ENCODE data around the gene WDR87.
A peak's percentile ranks its signal among the peaks of the same experiment; 100 is the strongest.

Gene WDR87

GRCh38 chr19:37899453-37899852 lies 6.9 kb downstream of the WDR87 start:
- Histone ChIP-seq H2AFZ (ENCODE audit: low read depth, low read length) (peak overlapping the region; percentile 17; the same call in 1 of the 2 replicates), H3K9me3 (ENCODE audit: insufficient read depth, low read length, severe bottlenecking) (no peaks in the 10 kb centered on the region), H4K20me1 (ENCODE audit: insufficient read depth, low read length) (no peaks in the 10 kb centered on the region), H3K4me2 (ENCODE audit: insufficient read depth, low read length) (no peak overlapping the region), H3K27ac (ENCODE audit: low read length) (no peak overlapping the region), H3K36me3 (ENCODE audit: insufficient read depth, low read length) (no peaks in the 10 kb centered on the region), H3K27me3 (ENCODE audit: insufficient read depth, low read length, poor library complexity) (no peaks in the 10 kb centered on the region), H3K4me1 (ENCODE audit: insufficient read depth, low read length) (0 out of 2 replicates have a peak, but pooled peaks cover 3% of the 10 kb centered on the region), H3K4me3 (ENCODE audit: low read depth in 1 of 2, low read length in 2 of 2) (no peak overlapping the region), H3K79me2 (ENCODE audit: insufficient read depth, low read length) (no peaks in the 10 kb centered on the region), H3K9ac (ENCODE audit: low read depth, low read length) (no peak overlapping the region)
- TF ChIP-seq CTCF (IDR thresholded peaks at IDR 0.05; ENCODE audit: borderline replicate concordance, extremely low read depth, low read length, poor library complexity, severe bottlenecking) (no peak), EZH2 (IDR thresholded peaks at IDR 0.05; ENCODE audit: borderline replicate concordance, low read depth, low read length, severe bottlenecking) (no peak)
- DNase-seq: no peak
- no peak for ATAC-seq (ENCODE audit: insufficient read depth, low read depth)

DNA sequence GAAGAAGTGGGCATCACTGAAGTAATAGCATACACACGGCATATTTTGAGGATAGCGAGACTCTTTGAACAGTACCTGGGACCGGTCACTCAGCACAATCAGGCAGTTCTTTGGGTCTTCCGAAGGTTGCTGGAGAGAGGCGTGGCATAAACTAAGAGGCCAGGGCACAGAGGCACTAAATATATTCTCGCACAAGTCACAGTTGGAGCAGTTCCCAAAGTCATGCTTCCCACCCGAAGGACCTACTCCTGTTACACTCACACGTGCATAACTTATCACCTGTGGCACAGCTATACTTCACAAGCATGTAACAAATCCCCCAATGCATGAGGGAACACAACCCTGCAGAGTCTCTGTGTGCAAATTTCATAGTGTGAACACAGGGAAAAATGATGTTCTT lies 10.2 kb downstream of the WDR87 start:
- H2AFZ ChIP-seq (ENCODE audit: low read depth, low read length): no peak overlapping the region
- H3K79me2 ChIP-seq (ENCODE audit: insufficient read depth, low read length): no peaks in the 10 kb centered on the region
- H3K9me3 ChIP-seq (ENCODE audit: insufficient read depth, low read length, severe bottlenecking): no peaks in the 10 kb centered on the region
- no peak overlapping the region for H3K4me2 ChIP-seq (ENCODE audit: insufficient read depth, low read length)
- no peaks in the 10 kb centered on the region for H4K20me1 ChIP-seq (ENCODE audit: insufficient read depth, low read length)
- no peaks in the 10 kb centered on the region for H3K36me3 ChIP-seq (ENCODE audit: insufficient read depth, low read length)
- no peak overlapping the region for H3K9ac ChIP-seq (ENCODE audit: low read depth, low read length)
- ATAC-seq (ENCODE audit: insufficient read depth, low read depth) (no peak), DNase-seq (no peak)
- TF ChIP-seq EZH2 (IDR thresholded peaks at IDR 0.05; ENCODE audit: borderline replicate concordance, low read depth, low read length, severe bottlenecking) (no peak), CTCF (IDR thresholded peaks at IDR 0.05; ENCODE audit: borderline replicate concordance, extremely low read depth, low read length, poor library complexity, severe bottlenecking) (no peak)
- H3K4me1 ChIP-seq (ENCODE audit: insufficient read depth, low read length): 0 out of 2 replicates have a peak, but pooled peaks cover 3% of the 10 kb centered on the region
- H3K27ac ChIP-seq (ENCODE audit: low read length): no peak overlapping the region
- H3K4me3 ChIP-seq (ENCODE audit: low read depth in 1 of 2, low read length in 2 of 2): no peak overlapping the region
- H3K27me3 ChIP-seq (ENCODE audit: insufficient read depth, low read length, poor library complexity): no peaks in the 10 kb centered on the region

DNA sequence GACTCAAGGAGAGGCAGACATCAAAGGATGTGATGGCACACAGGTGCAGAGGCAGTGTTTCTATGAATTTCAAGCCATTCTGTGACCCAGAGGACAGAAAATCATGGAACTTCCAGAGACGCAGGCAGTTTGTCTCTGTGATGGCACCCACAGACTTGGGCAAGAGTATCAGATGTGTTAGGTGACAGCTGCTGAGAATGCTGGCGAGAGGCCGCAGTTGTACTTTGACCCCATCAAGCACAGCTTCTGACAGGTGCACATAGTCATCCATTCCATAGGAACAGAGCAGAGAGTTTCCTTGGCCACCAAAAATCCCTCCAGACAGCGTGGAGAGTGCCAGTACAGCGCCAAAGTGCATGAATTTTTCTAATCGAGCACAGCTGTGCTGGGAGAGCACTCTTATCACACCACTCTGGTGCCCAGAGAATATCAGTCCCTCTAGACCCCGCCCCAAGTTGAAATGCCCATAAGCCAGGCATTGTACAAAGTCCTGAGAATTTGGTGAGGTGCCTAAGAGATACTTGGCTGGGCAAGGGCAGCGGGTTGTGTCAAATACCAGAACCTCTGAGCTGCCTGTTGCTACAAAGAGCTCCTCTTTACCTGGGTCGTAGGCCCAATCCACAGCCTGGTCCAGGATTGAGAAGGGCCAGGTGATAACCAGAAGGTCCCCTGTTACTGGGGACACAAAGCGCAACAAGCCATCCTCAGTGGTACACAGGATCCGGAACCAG lies 12.4 kb downstream of the WDR87 start:
- Histone ChIP-seq H3K27me3 (ENCODE audit: insufficient read depth, low read length, poor library complexity) (no peaks in the 10 kb centered on the region), H3K9ac (ENCODE audit: low read depth, low read length) (no peak overlapping the region), H3K9me3 (ENCODE audit: insufficient read depth, low read length, severe bottlenecking) (peaks cover 3% of the 10 kb centered on the region), H3K36me3 (ENCODE audit: insufficient read depth, low read length) (no peaks in the 10 kb centered on the region), H3K4me3 (ENCODE audit: low read depth in 1 of 2, low read length in 2 of 2) (no peak overlapping the region), H2AFZ (ENCODE audit: low read depth, low read length) (no peak overlapping the region), H3K4me2 (ENCODE audit: insufficient read depth, low read length) (no peak overlapping the region), H3K79me2 (ENCODE audit: insufficient read depth, low read length) (no peaks in the 10 kb centered on the region), H3K27ac (ENCODE audit: low read length) (no peak overlapping the region), H3K4me1 (ENCODE audit: insufficient read depth, low read length) (0 out of 2 replicates have a peak, but pooled peaks cover 3% of the 10 kb centered on the region), H4K20me1 (ENCODE audit: insufficient read depth, low read length) (no peaks in the 10 kb centered on the region)
- DNase-seq (no peak), ATAC-seq (ENCODE audit: insufficient read depth, low read depth) (no peak)
- no peak for TF ChIP-seq EZH2 (IDR thresholded peaks at IDR 0.05; ENCODE audit: borderline replicate concordance, low read depth, low read length, severe bottlenecking)
- TF ChIP-seq CTCF (IDR thresholded peaks at IDR 0.05; ENCODE audit: borderline replicate concordance, extremely low read depth, low read length, poor library complexity, severe bottlenecking): no peak
